HG03354 (cell line): ENCODE measurements around the gene ABHD8.
"Not testable (repeated sequence)": the region's sequence is repeated elsewhere in the genome, so short reads cannot be mapped to it uniquely, and the experiment has no call there.

ENCODE experiments used
- ATAC-seq: cut with Tn5 transposase; IDR thresholded peaks from one replicate; pipeline ENCODE4 v1.9.1; 2021; ENCODE audit warnings: mild to moderate bottlenecking; ENCODE audit not compliant: unreplicated experiment, poor library complexity, severe bottlenecking

Gene ABHD8

DNA sequence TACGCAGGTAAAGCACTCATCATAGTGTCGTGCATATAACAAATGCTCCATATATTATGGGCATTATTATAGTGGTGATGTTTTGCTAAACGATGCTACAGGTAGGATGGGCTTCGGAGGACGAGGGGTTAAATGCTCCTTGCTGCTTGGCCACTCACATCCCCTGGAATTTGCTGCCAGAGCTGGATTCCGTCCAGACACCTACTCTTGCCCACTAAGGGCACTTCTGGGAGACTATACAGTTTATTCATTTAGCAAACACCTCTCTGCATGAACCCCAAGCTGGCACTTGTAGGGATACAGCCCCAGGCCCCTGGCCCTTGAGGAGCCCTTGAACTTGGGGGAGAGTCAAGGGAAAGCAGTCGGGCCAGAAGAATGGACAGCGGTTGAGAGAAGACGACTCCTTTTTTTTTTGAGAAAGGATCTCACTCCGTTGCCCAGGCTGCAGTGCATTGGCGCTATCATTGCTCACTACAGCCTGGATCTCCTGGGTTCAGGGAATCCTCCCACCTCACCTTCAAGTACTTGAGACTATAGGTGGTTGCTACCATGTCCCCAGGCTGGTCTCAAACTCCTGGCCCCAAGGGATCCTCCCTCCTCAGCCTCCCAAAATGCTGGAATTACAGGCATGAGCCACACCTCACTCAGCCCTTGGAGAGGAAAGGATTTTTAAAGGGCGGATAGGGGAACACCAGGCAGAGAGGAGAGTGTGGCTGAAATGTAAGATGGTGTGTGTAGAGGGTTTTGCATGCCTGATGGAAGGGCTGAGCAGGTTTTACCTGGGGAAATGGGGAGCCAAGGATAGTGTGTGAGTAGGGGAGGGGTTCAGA, 1.4 kb upstream of the ABHD8 start:
- no peak for ATAC-seq

DNA sequence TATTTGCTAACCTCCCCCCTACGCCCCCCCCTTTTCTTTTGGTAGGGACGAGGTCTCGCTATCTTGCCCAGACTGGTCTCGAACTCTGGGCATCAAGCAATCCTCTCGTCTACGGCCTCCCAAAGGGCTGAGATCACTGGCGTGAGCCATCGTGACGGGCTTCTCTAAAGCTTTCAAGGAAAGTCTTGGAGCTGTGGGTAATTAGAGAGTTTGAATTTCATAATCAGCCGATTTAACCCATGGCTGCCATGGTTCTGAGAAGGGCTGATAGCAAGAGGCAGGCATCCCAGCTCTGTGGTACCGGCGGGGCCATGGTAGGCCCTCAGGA, 679 bp upstream of the ABHD8 start:
- no peak for ATAC-seq

GRCh38 chr19:17302391-17303166, 646 bp downstream of the ABHD8 start:
- ATAC-seq = no peak

GRCh38 chr19:17300992-17301619, 2.1 kb downstream of the ABHD8 start:
- no peak for ATAC-seq

GRCh38 chr19:17296976-17297375, 6.2 kb downstream of the ABHD8 start:
- ATAC-seq = no peak

DNA sequence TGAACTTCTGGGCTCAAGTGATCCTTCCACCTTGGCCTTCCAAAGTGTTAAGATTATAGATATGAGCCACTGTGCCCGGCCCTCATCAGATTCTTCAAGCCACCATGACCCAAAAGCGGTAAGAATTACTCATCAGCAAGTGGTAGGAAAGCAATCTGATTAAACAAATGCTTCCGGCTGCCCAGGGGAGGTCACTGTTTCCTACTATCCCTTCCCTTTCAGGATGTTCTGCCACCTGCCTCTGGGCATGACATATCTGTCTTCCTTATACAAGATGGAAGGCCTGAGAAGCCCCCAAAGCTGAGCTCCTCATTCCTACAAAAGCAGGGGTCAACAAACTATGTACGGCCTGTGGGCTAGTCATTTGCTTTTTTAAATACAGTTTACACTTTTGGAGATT, 7.0 kb downstream of the ABHD8 start:
- no peak for ATAC-seq

DNA sequence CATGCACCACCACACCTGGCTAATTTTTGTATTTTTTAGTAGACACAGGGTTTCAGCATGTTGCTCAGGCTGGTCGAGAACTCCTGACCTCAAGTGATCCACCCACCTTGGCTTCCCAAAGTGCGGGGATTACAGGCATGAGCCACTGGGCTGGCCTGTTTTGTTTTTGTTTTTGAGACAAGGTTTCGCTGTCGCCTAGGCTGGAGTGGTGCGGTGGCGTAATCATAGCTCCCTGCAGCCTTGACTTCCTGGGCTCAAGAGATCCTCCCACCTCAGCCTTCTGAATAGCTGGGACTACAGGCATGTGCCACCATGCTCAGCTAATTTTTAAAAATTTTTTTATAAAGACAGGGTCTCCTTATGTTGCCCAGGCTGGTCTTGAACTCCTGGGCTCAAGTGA, 7.7 kb downstream of the ABHD8 start:
- ATAC-seq = not testable (repeated sequence)

DNA sequence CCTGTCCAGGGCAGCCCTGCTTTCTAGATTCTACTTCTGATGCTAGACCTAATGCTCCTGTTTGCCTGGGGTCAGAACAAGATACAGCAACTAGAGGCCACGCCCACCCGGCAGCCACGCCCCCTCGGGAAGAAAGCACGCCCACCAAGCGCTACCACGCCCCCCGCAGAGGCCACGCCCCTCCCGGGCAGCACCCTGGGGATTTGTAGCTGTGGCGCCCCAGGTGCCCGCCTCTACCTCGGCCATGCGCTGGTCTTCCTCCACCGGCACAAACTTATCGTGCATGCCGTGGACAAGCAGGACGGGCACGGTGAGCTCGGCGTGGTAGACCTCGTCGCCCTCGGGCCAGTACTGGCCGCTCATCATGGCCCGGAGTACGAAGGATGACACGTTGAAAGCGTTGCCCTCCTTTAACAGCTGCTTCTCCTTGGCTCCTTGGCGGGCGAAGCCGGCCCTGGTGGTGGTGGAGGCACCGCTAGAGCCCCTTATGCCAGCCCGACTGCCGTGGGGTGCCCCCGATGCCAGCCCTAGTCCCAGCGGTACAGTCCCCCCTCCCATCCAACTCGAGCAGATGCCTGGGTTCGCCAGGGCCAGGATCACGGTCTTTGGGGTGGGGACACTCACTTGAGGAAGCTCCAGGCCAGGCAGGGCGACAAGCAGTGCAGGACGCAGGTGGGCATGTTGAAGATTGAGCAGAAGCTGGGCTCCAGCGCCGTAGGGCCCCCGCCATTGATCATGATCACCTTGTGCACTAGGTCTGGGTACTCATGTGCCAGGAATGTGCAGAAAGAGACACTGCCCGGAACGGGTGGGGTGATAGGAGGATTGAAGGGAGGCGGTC, 9.0 kb downstream of the ABHD8 start:
- ATAC-seq = no peak

GRCh38 chr19:17293605-17294004, 9.6 kb downstream of the ABHD8 start:
- no peak for ATAC-seq

GRCh38 chr19:17292301-17293074, 10.7 kb downstream of the ABHD8 start:
- ATAC-seq = peak; percentile 85

DNA sequence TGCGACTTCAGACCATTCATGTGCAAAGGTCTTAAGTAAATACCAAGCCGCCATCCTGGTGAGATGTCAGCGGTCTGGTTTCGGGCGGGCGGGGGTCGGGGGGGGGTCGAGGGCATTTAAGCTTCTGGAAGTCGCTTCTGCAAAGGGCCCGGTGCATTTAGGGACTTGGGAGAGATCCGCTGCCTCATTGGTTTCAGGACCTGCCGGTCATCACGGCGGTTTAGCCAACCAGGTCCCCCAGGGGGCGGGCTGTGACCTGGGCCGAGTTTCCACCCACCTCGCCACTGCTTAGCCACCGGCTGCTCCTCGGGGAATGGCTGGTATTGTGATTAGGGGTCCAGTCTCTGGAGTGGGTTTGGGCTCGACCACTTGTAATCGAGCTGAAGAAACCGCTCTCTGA, 13.7 kb downstream of the ABHD8 start:
- no peak for ATAC-seq

GRCh38 chr19:17286752-17287151, 16.5 kb downstream of the ABHD8 start:
- ATAC-seq = no peak

GRCh38 chr19:17286263-17286662, 17.0 kb downstream of the ABHD8 start:
- ATAC-seq = no peak

DNA sequence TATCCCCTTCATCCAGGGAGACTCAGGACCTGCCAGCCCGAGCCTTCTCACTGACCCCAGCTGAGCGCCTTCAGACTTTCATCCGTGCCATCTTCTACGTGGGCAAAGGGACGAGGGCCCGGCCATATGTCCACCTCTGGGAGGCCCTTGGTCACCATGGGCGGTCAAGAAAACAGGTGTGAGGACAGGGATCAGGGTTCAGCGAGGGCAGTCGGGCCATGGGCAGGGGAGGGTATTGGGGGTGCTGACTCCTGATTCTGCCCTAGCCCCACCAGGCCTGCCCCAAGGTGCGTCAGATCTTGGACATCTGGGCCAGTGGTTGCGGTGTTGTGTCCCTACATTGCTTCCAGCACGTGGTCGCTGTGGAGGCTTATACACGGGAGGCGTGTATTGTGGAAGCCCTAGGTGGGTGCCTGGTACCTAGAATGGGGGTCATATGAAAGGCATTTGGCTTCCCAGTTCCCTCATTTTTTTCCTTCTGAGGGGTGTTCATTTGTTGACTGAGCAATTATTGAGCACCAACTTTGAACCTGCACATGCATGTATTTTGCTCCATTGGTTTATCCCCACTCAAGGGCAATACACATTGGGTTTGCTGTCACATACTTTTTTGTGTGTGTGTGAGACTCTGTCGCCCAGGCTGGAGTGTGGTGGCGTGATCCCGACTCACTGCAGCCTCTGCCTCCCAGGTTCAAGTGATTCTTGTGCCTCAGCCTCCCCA, 17.6 kb downstream of the ABHD8 start:
- no peak for ATAC-seq

GRCh38 chr19:17283504-17283996, 19.7 kb downstream of the ABHD8 start:
- no peak for ATAC-seq

GRCh38 chr19:17282488-17283125, 20.6 kb downstream of the ABHD8 start:
- peak; percentile 73 for ATAC-seq

- ATAC-seq = peak; percentile 44
Measured at GRCh38 chr19:17281391-17282304, 21.6 kb downstream of the ABHD8 start, which contains the start of gene ANKLE1. TSS of gene ANKLE1 (plus strand) at chr19:17281901. CDS start at chr19:17281921, 20 bp downstream.
